Stimulated activated CD4-positive, alpha-beta T cell treated with anti-CD3 and anti-CD28 coated beads, Interleukin-4, amount 100 ng/mL, for 4 hours (primary cell): ENCODE measurements around the gene CACNG4.
"Not testable (repeated sequence)": the region's sequence is repeated elsewhere in the genome, so short reads cannot be mapped to it uniquely, and the experiment has no call there.

Source experiments
- DNase-seq, 2 experiments: peaks; one replicate each; pipeline ENCODE4 v3.0.0-alpha.2; 2020

The CACNG4 gene

GRCh38 chr17:66964930-66965800, 658 bp downstream of the CACNG4 start:
- peak; percentile 3 to 29 for DNase-seq

GRCh38 chr17:66965801-66966262, 1.3 kb downstream of the CACNG4 start:
- DNase-seq: no peak

- no peak for DNase-seq
Measured at GRCh38 chr17:66966298-66966697, 1.8 kb downstream of the CACNG4 start.

GRCh38 chr17:66966704-66967418, 2.4 kb downstream of the CACNG4 start:
- no peak for DNase-seq

GRCh38 chr17:66967837-66968543, 3.5 kb downstream of the CACNG4 start:
- DNase-seq: no peak

GRCh38 chr17:66968916-66969315, 4.4 kb downstream of the CACNG4 start:
- no peak for DNase-seq

GRCh38 chr17:66970140-66970539, 5.6 kb downstream of the CACNG4 start:
- DNase-seq: no peak

GRCh38 chr17:66970797-66971196, 6.3 kb downstream of the CACNG4 start:
- no peak for DNase-seq

GRCh38 chr17:66971264-66971663, 6.8 kb downstream of the CACNG4 start:
- DNase-seq: no peak

GRCh38 chr17:66971730-66972441, 7.4 kb downstream of the CACNG4 start:
- DNase-seq: no peak

- not testable (repeated sequence) for DNase-seq
Measured at GRCh38 chr17:66972442-66972830, 7.9 kb downstream of the CACNG4 start.

GRCh38 chr17:66975188-66975587, 10.7 kb downstream of the CACNG4 start:
- no peak for DNase-seq

- no peak for DNase-seq
Measured at GRCh38 chr17:66975614-66976378, 11.3 kb downstream of the CACNG4 start.

GRCh38 chr17:66976379-66976663, 11.8 kb downstream of the CACNG4 start:
- no peak for DNase-seq

- no peak for DNase-seq
Measured at GRCh38 chr17:66976781-66977201, 12.3 kb downstream of the CACNG4 start.

GRCh38 chr17:66978514-66979061, 14.1 kb downstream of the CACNG4 start:
- DNase-seq: no peak

GRCh38 chr17:66980896-66981295, 16.4 kb downstream of the CACNG4 start:
- DNase-seq: no peak

GRCh38 chr17:66981983-66982508, 17.5 kb downstream of the CACNG4 start:
- DNase-seq: no peak

GRCh38 chr17:66983414-66984021, 19.0 kb downstream of the CACNG4 start:
- no peak for DNase-seq

- DNase-seq: no peak
Measured at GRCh38 chr17:66984730-66985129, 20.2 kb downstream of the CACNG4 start.
